ENCODE measurements around the gene MTG2.

DNA sequence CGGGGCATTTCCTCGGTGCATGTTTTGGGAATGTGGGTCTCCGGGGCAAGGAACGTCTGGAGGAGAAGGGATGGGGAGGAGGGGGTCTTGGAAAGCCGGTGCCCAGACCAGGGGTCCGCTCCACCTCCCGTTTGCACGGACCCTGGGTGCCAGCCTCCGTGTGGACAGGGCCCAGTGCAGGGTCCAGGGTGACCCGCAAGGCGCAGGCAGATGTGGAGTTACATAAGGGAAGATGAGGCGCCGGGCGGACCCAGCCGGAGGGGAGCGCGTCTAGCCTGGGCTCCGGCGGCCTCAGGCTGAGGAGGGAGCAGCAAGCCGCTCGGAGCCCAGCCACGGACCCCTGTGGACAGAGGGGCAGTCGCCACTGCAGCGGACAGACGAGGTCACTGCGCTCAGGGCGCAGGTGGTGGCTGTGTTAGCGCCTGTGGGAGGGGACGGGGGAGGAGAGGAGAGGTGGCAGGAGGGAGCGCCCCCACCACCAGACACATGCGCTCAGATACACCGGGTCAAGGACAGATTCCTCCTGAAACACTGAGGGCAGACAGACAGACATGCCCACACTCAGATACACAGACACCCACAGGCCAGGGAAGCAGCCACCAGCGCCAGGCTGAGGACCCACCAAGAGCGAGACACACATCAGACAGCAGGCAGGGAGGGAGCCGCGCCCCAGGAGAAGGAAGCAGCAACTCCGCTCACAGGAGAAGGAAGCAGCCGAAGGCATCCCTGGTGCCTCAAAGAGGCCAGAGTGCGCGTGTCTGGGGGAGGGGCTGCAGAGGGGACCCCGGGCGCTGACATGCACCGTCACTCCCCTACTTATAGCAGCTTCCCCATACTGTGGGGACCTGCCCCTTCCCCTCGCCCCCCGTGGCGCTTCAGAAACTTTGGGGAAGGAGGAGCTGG lies 38.1 kb downstream of the MTG2 start:
- TF ChIP-seq, protein P1, sequence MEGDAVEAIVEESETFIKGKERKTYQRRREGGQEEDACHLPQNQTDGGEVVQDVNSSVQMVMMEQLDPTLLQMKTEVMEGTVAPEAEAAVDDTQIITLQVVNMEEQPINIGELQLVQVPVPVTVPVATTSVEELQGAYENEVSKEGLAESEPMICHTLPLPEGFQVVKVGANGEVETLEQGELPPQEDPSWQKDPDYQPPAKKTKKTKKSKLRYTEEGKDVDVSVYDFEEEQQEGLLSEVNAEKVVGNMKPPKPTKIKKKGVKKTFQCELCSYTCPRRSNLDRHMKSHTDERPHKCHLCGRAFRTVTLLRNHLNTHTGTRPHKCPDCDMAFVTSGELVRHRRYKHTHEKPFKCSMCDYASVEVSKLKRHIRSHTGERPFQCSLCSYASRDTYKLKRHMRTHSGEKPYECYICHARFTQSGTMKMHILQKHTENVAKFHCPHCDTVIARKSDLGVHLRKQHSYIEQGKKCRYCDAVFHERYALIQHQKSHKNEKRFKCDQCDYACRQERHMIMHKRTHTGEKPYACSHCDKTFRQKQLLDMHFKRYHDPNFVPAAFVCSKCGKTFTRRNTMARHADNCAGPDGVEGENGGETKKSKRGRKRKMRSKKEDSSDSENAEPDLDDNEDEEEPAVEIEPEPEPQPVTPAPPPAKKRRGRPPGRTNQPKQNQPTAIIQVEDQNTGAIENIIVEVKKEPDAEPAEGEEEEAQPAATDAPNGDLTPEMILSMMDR (IDR thresholded peaks at IDR 0.05; ENCODE audit: low read depth, low read length), result no peak
- no peak for TF ChIP-seq EZH2phosphoT487 (IDR thresholded peaks at IDR 0.05; ENCODE audit: low read depth)
